Stimulated activated CD4-positive, alpha-beta T cell treated with anti-CD3 and anti-CD28 coated beads, Interleukin-12 subunit alpha, Interleukin-12 subunit beta, amount 100 ng/mL, for 48 hours (primary cell): Measurements from ENCODE around the gene OSBPL6.
"Not testable (repeated sequence)": the region's sequence is repeated elsewhere in the genome, so short reads cannot be mapped to it uniquely, and the experiment has no call there.

Experiments used
- DNase-seq, 3 donors: peaks; one replicate each; pipeline ENCODE4 v3.0.0-alpha.2; 2020; ENCODE audit warnings: low read depth in 2 of 3, low spot score in 1 of 3

The OSBPL6 gene

GRCh38 chr2:178193823-178194599, at the start of gene OSBPL6:
OSBPL6 (plus strand) TSS chr2:178194512; CDS start chr2:178306185, 111,673 bp downstream.
- peak; percentile 25 to 55 (median 30) for DNase-seq

GRCh38 chr2:178152033-178152432, 42.3 kb upstream of the OSBPL6 start:
- no peak for DNase-seq

GRCh38 chr2:178152542-178152941, 41.8 kb upstream of the OSBPL6 start:
- no peak for DNase-seq

DNA sequence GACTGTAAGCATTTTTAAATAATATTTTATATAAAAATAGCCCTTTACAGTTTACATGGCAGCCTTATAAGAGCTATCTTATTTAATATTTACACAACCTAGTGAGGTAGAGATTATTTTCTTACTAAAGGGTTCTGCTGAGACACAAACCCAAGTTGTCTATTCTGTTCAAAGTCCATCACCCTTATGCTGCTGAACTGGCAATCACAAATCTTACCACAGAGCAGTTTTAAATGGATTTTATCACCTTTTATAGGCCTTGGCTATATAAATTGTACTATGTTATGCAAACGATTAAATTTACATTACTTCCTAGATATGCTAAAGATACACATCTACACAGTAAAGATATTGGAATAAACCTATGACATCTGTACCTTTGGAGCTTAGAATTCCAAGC, 41.3 kb upstream of the OSBPL6 start:
- no peak for DNase-seq

GRCh38 chr2:178153878-178154277, 40.4 kb upstream of the OSBPL6 start:
- DNase-seq, result not testable (repeated sequence)

- no peak for DNase-seq
Measured at GRCh38 chr2:178155524-178155923, 38.8 kb upstream of the OSBPL6 start.

- DNase-seq, result no peak
Measured at GRCh38 chr2:178157574-178157973, 36.7 kb upstream of the OSBPL6 start.

GRCh38 chr2:178159966-178160365, 34.3 kb upstream of the OSBPL6 start:
- no peak for DNase-seq

GRCh38 chr2:178160601-178161000, 33.7 kb upstream of the OSBPL6 start:
- no peak for DNase-seq

- no peak for DNase-seq
Measured at GRCh38 chr2:178163395-178163794, 30.9 kb upstream of the OSBPL6 start.

- no peak for DNase-seq
Measured at GRCh38 chr2:178163911-178164310, 30.4 kb upstream of the OSBPL6 start.

DNA sequence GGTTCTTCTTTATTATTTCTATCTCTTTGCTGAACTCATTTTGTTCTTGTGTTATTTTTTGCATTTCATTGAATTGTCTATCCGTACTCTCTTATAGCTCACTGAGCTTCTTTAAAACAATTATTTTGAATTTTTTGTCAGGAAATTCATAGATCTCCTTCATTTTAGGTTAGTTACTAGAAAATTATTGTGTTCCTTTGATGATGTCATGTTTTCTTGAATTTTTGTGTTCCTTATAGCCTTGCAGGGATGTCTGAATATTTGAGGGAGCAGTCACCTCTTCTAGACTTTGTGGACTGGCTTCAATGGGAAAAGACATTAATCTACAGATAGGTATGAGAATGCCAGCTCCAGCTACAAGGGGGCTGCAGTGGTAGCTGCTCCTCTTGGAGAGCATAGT, 20.7 kb upstream of the OSBPL6 start:
- DNase-seq, result no peak

DNA sequence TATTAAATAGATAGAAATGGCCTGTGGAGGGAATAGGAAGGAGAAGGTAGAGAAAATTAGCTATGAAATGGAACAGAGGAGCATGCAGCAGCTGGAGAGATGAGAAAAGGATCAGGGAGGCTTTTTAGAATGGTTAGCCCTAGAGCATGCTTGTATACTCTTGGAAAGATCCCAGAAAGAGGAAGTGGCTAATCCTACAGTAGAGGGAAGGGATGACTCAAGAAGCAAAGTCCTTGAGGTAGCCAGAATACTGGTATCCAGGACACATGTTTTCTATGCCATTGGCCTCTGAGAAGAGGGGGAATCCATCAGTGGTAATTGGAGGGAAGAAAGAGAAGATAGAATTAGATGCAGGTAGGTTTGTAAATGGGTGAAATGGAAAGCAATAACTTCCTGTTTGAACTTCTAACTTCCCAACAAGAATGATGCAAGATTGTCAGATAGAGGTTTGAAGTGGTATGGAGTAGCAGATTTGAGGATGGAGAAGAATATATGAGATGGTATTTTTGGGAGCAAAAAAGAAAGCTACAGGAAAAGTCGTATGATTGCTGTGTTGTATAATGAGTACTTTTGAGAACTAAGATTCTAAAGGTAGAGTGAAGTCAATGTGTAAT, 17.1 kb upstream of the OSBPL6 start:
- DNase-seq, result no peak

DNA sequence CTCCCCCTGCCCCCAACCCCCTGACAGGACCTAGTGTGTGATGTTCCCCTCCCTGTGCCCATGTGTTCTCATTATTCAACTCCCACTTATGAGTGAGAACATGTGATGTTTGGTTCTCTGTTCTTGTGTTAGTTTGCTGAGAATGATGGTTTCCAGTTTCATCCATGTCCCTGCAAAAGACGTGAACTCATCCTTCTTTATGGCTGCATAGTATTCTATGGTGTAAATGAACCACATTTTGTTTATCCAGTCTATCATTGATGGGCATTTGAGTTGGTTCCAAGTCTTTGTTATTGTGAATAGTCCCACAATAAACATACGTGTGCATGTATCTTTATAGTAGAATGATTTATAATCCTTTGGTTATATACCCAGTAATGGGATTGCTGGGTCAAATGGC, 13.7 kb upstream of the OSBPL6 start:
- DNase-seq, result not testable (repeated sequence)

- DNase-seq, result no peak
Measured at GRCh38 chr2:178187861-178188260, 6.5 kb upstream of the OSBPL6 start.

- no peak for DNase-seq
Measured at GRCh38 chr2:178188466-178188865, 5.8 kb upstream of the OSBPL6 start.

GRCh38 chr2:178191004-178191508, 3.3 kb upstream of the OSBPL6 start:
- DNase-seq, result no peak

GRCh38 chr2:178191511-178191910, 2.8 kb upstream of the OSBPL6 start:
- DNase-seq, result no peak

DNA sequence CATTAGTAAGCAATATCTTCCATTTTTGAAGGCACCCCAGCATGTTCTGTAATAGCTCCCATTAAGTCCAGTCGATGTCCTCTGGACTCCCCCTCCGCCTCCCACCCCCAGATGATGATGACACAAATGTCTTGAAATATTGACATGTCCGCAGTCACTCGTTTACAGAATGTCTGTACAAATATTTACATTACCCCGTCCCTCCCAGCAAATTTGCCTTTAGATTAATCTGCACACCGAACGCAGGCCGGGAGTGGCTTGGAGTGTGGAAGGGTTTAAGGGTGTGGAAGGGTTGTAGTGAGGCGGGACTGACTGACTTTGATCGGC, 853 bp upstream of the OSBPL6 start:
- no peak for DNase-seq

DNA sequence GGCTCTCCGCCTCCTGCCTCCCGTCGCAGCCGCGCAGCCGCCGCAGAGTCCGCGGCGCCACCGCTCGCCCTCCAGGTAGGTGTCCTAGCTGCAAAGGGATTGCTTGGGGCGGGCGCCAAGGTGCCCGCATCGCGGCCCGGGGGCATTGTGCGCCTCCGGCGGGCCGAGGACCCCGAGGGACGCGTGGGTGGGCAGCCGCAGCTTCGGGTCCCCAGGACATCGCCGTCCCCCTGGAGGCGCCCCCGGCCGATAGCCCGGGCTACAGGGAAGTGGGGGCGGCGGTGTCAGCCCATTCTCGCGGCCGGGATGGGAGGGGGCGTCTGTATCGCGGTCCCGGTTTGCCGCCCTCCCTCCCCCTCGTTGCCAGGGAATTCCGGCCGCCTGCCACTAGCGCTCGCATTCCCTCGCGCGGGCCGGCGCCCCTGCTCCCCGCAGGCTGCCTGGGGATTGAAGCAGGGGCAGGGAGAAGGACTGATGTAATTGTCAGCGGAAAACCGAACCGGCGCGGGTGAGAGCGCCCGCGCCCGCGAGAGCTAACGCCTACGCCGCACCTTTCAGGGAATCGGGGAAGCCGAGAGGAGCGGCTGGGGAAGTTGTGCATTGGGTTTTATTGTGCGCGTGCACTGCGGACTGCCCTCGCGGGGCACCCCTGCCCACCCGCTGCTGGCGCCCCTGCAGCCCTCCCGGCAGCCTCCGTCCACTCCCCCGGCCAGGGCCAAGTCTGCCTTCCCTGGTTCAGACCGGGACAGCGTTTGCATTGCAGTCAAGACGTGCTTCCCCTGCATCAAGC, 483 bp downstream of the OSBPL6 start:
- DNase-seq, result peak in 1 of 3 donors; percentile 7

DNA sequence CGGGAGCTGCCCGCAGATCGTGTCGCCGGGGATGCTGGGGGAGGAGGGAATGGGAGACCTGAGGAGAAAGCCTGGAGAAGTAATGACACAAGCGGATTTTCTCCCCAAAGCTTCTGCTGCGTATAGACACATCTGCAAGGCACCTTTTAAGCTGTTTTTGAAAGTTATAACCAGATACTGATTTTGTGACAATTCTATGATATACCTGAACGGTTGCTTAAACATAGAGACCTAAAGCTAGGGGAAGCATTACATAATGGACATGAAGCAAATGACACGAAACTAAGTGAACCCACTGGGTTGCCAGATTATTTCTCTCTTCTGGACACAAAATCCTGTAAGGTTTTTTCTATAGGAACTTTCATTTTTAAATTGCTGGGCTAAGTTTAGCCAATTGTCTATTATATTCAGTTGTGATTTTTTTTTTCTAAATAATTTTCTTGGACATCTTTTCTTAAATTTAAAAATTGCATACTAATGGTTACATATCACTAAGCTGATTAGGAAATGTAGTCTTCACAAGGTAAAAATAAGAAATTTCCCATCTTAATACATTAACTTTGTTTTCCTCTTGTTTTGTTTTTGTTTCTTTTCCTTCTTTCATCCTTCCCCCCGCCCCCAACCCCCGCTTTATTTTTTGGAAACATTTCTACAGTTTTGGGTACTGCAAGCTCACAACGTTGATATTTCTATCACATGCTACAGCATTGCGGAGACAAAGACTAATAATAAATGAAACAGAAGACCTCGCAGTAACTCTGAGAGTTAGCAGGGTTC, 1.3 kb downstream of the OSBPL6 start:
- no peak for DNase-seq
